HEK293T (cell line): Measurements from ENCODE around the gene HSPA12A.

Source experiments
- ARNT ChIP-seq: fragments of 450-650 bp; IDR thresholded peaks from 2 replicates; pipeline ENCODE4 v1.6.1; 2017; ENCODE audit warnings: mild to moderate bottlenecking
- BHLHE40 ChIP-seq: fragments of 450-650 bp; IDR thresholded peaks from 2 replicates; pipeline ENCODE4 v1.6.1; 2016; ENCODE audit warnings: mild to moderate bottlenecking, moderate library complexity, borderline replicate concordance
- CTBP1 ChIP-seq: fragments of 450-650 bp; IDR thresholded peaks from 2 replicates; pipeline ENCODE4 v1.6.1; 2016; ENCODE audit warnings: borderline replicate concordance
- ELF4 ChIP-seq: fragments of 450-650 bp; IDR thresholded peaks from 2 replicates; pipeline ENCODE4 v1.6.1; 2017; ENCODE audit warnings: antibody characterized with exemption
- FOXA1 ChIP-seq: fragments of 450-650 bp; IDR thresholded peaks from 2 replicates; pipeline ENCODE4 v1.6.1; 2016; ENCODE audit warnings: mild to moderate bottlenecking
- FOXM1 ChIP-seq: fragments of 450-650 bp; IDR thresholded peaks from 2 replicates; pipeline ENCODE4 v1.6.1; 2017; ENCODE audit warnings: mild to moderate bottlenecking, borderline replicate concordance
- L3MBTL2 ChIP-seq: fragments of 450-650 bp; conservative IDR thresholded peaks from 2 replicates; pipeline ENCODE4 v1.6.1; 2016; ENCODE audit warnings: mild to moderate bottlenecking
- SP1 ChIP-seq: fragments of 450-650 bp; IDR thresholded peaks from 2 replicates; pipeline ENCODE4 v1.6.1; 2017
- SUZ12 ChIP-seq: fragments of 450-650 bp; IDR thresholded peaks from 2 replicates; pipeline ENCODE4 v1.6.1; 2016; ENCODE audit warnings: mild to moderate bottlenecking
- TARDBP ChIP-seq: fragments of 450-650 bp; IDR thresholded peaks from 2 replicates; pipeline ENCODE4 v1.6.1; 2016
- ZNF384 ChIP-seq: fragments of 450-650 bp; IDR thresholded peaks from 2 replicates; pipeline ENCODE4 v1.6.1; 2016
- TF ChIP-seq, protein P1 (sequence below): fragments of 450-650 bp; IDR thresholded peaks from 2 replicates; pipeline ENCODE4 v1.6.1; 2016

DNA sequence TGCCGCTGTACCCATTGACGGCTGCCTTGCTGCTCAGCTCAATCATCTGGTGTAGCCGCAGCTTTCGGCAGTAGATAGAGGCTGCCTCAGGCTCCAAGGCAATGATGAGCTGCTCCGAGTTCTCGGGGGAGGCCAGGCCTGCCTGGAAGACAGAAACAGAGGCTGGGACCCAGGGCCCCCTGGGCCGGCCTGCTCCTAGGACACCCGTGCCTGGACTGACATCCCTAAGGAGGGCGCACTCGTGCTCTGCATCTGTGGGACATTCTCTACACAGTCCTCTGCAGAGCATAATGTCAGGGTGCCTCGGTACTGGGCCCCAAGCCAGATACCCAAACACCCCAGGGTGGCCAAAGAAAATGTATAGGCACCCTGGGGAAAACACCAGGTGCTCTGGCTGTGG lies 58.5 kb downstream of the HSPA12A start:
- TF ChIP-seq ARNT (no peak), TARDBP (no peak), SP1 (no peak), BHLHE40 (no peak), FOXM1 (no peak), L3MBTL2 (no peak), SUZ12 (no peak), CTBP1 (no peak), FOXA1 (no peak), ZNF384 (no peak), ELF4 (no peak)
- TF ChIP-seq, protein P1, sequence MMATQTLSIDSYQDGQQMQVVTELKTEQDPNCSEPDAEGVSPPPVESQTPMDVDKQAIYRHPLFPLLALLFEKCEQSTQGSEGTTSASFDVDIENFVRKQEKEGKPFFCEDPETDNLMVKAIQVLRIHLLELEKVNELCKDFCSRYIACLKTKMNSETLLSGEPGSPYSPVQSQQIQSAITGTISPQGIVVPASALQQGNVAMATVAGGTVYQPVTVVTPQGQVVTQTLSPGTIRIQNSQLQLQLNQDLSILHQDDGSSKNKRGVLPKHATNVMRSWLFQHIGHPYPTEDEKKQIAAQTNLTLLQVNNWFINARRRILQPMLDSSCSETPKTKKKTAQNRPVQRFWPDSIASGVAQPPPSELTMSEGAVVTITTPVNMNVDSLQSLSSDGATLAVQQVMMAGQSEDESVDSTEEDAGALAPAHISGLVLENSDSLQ, result no peak
